SU-DHL-6 (cell line): ENCODE data around the gene ASH1L.
"Not testable (repeated sequence)": the region's sequence is repeated elsewhere in the genome, so short reads cannot be mapped to it uniquely, and the experiment has no call there.

Experiments used
- CTCF ChIP-seq: fragments of 200-600 bp; sonication (generic); IDR thresholded peaks from one replicate; pipeline ENCODE4 v1.5.1; 2017; ENCODE audit warnings: antibody characterized with exemption, mild to moderate bottlenecking, low read length, moderate library complexity; ENCODE audit not compliant: insufficient read depth, poor library complexity, severe bottlenecking
- EZH2phosphoT487 ChIP-seq: fragments of 200-600 bp; sonication (generic), shearing (Covaris generic); conservative IDR thresholded peaks from 2 replicates; pipeline ENCODE4 v1.6.1; 2018; ENCODE audit warnings: mild to moderate bottlenecking, antibody characterized with exemption, low read length, moderate library complexity, mixed read lengths

GRCh38 chr1:155442431-155442830 is 120.2 kb downstream of the ASH1L start:
- TF ChIP-seq CTCF, EZH2phosphoT487: not testable (repeated sequence)
